Mesothelial cell of epicardium (in vitro differentiated cells): ENCODE results near the gene DMPK. TPM values are rescaled to one million over a fixed set of nuclear protein-coding genes. Genes with fewer than 3 reads are reported as not detected.

ENCODE experiments used
- DNase-seq, 2 experiments: peaks; one replicate each; pipeline ENCODE4 v3.0.0; 2021; ENCODE audit warnings: low spot score in 2 of 2; ENCODE audit not compliant: unreplicated experiment in 2 of 2
- H3K27ac Mint-ChIP-seq: 2 replicates; pipeline ENCODE4 v1.8.0; 2021; ENCODE audit warnings: mixed read lengths
- H3K27me3 Mint-ChIP-seq: 2 replicates; pipeline ENCODE4 v1.8.0; 2021; ENCODE audit warnings: low read depth, mixed read lengths
- H3K36me3 Mint-ChIP-seq: 2 replicates; pipeline ENCODE4 v1.8.0; 2021; ENCODE audit warnings: mixed read lengths
- H3K4me1 Mint-ChIP-seq: 2 replicates; pipeline ENCODE4 v1.8.0; 2021; ENCODE audit warnings: mixed read lengths
- H3K4me3 Mint-ChIP-seq: 2 replicates; pipeline ENCODE4 v1.8.0; 2021; ENCODE audit warnings: mild to moderate bottlenecking, moderate library complexity, mixed read lengths
- H3K9me3 Mint-ChIP-seq: 2 replicates; pipeline ENCODE4 v1.8.0; 2021; ENCODE audit warnings: mixed read lengths
- CTCF ChIP-seq: fragments of 200-600 bp; sonication (generic); IDR thresholded peaks from one replicate; pipeline ENCODE4 v1.5.0; 2021; ENCODE audit warnings: antibody characterized with exemption; ENCODE audit not compliant: unreplicated experiment
- total RNA-seq: library from RNA; stranded (reverse); gene quantifications from 3 replicates; pipeline ENCODE4 v1.2.1, GENCODE V29; 2021

The DMPK gene
- total RNA-seq, 1 donor from 2014 or later = 130 TPM

- H3K27ac Mint-ChIP-seq = peak overlapping the region; percentile 71
- DNase-seq = no peak
- TF ChIP-seq CTCF = no peak
- peaks cover 23% of the 10 kb centered on the region for H3K4me1 Mint-ChIP-seq
- H3K4me3 Mint-ChIP-seq = peak overlapping the region; percentile 45
- no peaks in the 10 kb centered on the region for H3K27me3 Mint-ChIP-seq
- peaks cover 4% of the 10 kb centered on the region for H3K36me3 Mint-ChIP-seq
- no peaks in the 10 kb centered on the region for H3K9me3 Mint-ChIP-seq
Measured at GRCh38 chr19:45793876-45794275, 11.6 kb upstream of the DMPK start.

- Mint-ChIP-seq H3K9me3 (no peaks in the 10 kb centered on the region), H3K27me3 (no peaks in the 10 kb centered on the region), H3K4me1 (peaks cover 21% of the 10 kb centered on the region), H3K36me3 (peaks cover 10% of the 10 kb centered on the region), H3K27ac (peak overlapping the region; percentile 90), H3K4me3 (peak overlapping the region; percentile 68)
- no peak for TF ChIP-seq CTCF
- DNase-seq = no peak
Measured at GRCh38 chr19:45793178-45793564, 10.9 kb upstream of the DMPK start.

- Mint-ChIP-seq H3K4me3 (peak within 1 kb of the TSS; percentile 91), H3K27me3 (no peaks in the 10 kb centered on the region), H3K36me3 (peaks cover 13% of the 10 kb centered on the region), H3K9me3 (no peaks in the 10 kb centered on the region), H3K4me1 (peaks cover 21% of the 10 kb centered on the region), H3K27ac (peak within 1 kb of the TSS; percentile 90)
- peak; percentile 99 to 100 for DNase-seq
- no peak for TF ChIP-seq CTCF
Measured at GRCh38 chr19:45792470-45793177, 10.3 kb upstream of the DMPK start, which contains the start of gene DMWD. Gene DMWD, minus strand, starts transcription at chr19:45792845. Its CDS starts 89 bp downstream, at chr19:45792756.

GRCh38 chr19:45791744-45792469 is 9.6 kb upstream of the DMPK start:
- peak overlapping the region; percentile 85 for H3K27ac Mint-ChIP-seq
- peaks cover 16% of the 10 kb centered on the region for H3K36me3 Mint-ChIP-seq
- no peaks in the 10 kb centered on the region for H3K27me3 Mint-ChIP-seq
- H3K4me1 Mint-ChIP-seq = peaks cover 21% of the 10 kb centered on the region
- no peaks in the 10 kb centered on the region for H3K9me3 Mint-ChIP-seq
- H3K4me3 Mint-ChIP-seq = peak overlapping the region; percentile 91
- no peak for DNase-seq
- TF ChIP-seq CTCF = no peak

- Mint-ChIP-seq H3K4me1 (peaks cover 21% of the 10 kb centered on the region), H3K36me3 (peaks cover 18% of the 10 kb centered on the region), H3K27me3 (no peaks in the 10 kb centered on the region), H3K9me3 (no peaks in the 10 kb centered on the region), H3K27ac (no peak overlapping the region), H3K4me3 (peak overlapping the region; percentile 91)
- no peak for TF ChIP-seq CTCF
- DNase-seq = no peak
Measured at GRCh38 chr19:45790942-45791341, 8.7 kb upstream of the DMPK start.
